Stimulated activated CD8-positive, alpha-beta memory T cell treated with anti-CD3 and anti-CD28 coated beads, Interleukin-12 subunit alpha, Interleukin-12 subunit beta, amount 100 ng/mL, for 24 hours (primary cell): ENCODE results near the gene PNPLA2.

ENCODE experiments used
- DNase-seq: peaks from one replicate; pipeline ENCODE4 v3.0.0-alpha.2; 2020; ENCODE audit errors: extremely low read depth

Gene PNPLA2

GRCh38 chr11:798093-798713, 20.5 kb upstream of the PNPLA2 start, which contains the start of gene SLC25A22:
Gene SLC25A22 (minus strand): TSS chr11:798281. CDS start chr11:795006, 3,275 bp downstream.
- DNase-seq = no peak

DNA sequence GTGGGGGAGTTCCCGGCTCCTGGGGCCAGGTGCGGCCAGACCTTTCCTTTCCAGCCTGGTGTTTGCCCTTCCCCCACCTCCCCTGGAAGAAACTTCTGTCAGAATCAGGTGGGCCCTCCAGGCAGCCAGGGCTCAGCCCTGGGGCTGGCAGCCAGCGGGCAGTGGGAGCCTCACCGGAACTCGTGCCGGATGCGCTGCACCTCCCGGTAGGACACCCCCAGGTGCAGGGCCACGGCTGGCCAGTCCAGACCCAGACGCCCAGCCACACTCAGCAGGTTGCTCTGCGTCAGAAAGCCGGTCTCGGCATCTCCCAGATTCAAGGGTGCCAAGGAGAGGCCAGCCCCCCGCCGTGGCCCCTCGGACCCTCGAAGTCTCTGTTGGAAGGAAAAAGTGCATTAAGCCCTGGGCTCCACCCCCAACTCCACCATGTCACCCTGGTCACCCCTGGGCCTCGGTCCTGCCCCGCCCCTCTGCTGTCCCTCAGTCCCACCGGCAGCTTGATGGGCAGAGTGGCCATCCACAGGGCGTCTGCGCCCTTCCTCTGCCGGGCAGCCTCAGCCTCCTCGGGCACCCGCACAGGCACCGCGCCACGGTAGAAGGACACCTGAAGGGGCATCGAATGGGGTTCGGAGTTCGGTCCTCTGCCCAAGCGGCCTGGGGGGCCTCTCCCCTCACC, 18.9 kb upstream of the PNPLA2 start:
- no peak for DNase-seq

- DNase-seq = no peak
Observed at GRCh38 chr11:800473-800872, 18.2 kb upstream of the PNPLA2 start.

GRCh38 chr11:801097-801780, 17.5 kb upstream of the PNPLA2 start:
- no peak for DNase-seq

- DNase-seq = no peak
Observed at GRCh38 chr11:802018-802617, 16.6 kb upstream of the PNPLA2 start.

DNA sequence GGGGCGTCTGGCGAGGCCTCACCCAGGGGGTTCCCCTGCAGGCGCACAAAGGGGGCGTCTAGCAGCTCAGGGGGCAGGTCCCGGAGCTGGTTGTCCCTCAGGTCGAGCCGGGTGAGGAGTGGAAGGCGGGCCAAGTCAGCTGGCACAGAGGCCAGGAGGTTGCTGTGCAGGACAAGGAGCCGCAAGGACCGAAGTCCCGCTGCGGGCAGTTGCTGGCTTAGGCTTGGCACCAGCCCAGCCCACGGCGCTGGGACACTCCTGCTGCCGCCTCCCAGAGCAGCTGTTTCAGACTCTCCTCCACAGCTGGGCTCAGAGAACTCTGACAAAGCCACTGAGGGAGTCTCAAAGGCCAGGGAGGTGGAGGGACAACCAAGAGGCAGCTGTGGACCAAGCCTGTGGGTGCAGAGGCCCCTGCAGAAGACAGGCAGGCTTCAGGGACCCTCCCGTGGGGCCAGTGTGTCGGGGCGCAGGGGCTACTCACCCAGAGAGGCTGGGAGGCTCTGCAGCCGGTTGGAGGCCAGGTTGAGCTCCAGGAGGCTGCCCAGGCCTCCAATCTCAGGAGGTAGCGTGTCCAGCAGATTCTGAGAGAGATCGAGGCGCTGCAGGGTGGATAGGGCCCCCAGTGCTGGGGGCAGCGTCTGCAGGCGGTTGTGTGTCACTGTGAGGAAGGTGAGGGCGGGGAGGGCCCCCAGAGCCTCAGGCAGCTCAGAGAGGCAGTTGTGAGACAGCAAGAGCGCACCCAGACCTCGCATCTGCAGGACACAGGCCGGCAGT, 15.8 kb upstream of the PNPLA2 start:
- no peak for DNase-seq

- DNase-seq = no peak
Observed at GRCh38 chr11:803467-803742, 15.3 kb upstream of the PNPLA2 start.

DNA sequence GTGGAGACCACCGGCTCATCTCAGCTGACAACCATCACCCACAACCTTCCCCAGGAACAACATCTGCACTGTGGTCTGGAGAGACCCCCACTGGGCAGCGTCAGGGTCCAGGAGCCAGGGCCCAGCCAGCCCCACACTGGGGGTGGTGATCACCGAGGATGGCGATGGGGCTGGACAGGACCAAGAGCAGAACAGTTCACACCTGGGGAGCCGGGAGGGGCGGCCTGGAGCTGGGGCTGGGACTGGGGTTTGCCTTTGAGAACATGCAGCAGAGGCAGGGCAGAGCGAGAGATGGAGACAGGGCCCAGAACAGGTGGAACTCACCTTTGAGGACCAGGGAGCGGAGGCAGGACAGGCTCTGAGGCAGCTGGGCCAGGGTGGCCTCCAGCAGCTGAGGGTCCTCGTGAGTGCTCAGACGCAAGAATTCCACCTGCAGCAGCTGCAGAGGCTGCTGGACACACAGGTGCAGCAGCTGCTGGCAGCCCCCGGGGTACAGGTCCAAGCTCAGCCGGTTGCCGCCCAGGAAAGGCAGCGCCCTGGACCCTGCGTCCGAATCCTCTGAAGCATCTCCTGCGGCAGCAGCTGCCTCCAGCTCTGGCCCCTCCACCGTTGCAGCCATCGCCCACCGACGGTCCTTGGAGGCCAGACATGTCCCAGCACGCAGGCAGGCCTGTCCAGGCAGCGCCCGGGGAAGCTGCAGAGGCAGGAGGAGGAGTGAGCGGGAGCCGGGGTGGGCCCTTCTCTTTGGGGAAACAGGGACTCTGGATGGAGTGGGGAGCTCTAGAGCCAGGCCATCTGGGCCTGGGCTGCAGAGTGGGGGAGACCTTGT, 14.7 kb upstream of the PNPLA2 start:
- no peak for DNase-seq

GRCh38 chr11:804599-804964, 14.1 kb upstream of the PNPLA2 start:
- DNase-seq = no peak

GRCh38 chr11:808427-809286, 10.1 kb upstream of the PNPLA2 start:
- no peak for DNase-seq

DNA sequence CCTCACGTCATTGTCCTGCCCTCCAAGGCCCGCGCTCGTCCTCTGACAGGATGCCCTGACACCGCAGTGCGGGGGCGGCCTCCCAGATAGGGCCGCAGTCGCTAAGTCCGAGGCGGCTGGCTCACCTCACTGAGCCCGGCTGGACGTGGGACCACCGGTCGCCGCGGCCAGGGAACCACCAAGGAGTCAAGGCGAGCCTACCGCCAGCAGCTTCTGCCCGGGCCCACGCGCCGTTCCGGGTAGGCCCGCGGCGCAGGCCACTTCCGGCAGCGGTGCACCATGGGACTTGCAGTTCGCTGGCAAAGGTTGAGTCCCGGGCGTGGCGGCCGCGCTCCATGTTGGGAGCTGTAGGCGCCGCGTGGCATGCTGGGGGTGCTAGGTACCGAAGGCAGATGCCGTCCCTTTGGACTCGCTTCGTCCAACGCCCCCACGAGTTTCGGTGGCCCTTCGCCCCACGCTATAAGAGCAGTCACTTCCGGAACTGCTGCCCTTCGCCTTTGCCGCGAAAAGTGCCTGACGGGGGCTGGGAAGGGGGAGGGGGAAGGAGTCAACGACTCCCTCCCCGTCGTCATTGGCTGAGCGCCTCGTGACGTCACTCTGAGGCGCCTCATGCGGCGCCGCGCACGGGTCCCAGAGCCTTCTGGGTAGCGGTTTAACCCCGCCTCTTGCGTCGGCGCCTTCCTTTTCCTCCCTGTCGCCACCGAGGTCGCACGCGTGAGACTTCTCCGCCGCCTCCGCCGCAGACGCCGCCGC, 9.3 kb upstream of the PNPLA2 start, which contains the start of gene RPLP2:
Gene RPLP2 (plus strand): TSS at position 681 of the 753 bp plus-strand sequence. CDS start 268 bp downstream, outside the sequence.
- DNase-seq = peak; percentile 95

GRCh38 chr11:810040-810567, 8.6 kb upstream of the PNPLA2 start:
- no peak for DNase-seq

DNA sequence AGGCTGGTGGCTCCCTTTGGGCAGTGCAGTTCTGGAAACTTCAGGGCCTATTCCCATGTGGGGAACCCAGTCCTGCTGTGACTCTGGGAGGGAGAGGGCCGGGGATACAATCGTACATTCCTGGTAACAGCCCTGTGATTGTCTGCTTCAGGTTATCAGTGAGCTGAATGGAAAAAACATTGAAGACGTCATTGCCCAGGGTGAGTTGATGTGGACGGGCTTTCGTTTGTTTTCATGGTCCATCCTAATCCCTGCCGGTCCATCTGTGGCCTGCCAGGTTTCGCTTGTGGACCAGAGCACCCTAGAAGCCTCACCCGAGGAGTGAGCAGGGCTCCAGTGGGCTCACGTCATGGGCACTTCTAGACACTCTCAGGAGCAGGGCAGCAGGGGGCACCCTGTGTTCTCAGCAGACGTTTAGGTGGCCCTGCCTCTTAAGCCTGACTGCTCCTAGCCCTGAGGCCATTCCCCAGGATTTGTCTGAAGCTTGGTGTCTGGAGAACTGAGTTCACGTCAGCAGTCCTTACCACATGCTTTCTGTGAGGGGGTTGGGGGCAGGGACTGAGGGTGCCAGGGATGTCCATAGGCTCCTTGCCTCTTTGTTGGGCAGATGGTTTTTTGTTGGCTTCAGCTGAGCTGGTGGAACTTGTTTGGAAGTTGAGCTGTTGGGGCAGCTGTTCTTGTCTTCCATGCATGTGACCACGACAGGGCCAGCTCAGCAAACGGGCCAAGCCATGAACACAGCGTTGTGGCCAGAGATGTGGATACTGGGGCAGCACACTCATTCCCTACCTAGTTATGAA, 7.1 kb upstream of the PNPLA2 start:
- no peak for DNase-seq

DNA sequence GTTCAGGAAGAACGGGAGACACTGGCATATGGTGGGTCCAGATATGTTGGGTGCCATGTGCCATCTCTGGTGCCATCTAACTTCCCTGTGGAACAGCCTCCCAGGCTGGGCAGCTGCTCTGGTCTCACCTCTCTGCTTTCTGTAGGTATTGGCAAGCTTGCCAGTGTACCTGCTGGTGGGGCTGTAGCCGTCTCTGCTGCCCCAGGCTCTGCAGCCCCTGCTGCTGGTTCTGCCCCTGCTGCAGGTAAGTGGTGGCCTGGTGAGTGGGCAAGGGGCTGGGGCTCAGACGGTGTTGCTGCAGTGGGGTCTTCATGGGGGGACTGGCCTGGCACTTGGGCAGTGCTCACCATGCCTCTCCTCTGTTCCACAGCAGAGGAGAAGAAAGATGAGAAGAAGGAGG, 6.3 kb upstream of the PNPLA2 start:
- DNase-seq = no peak

- DNase-seq = no peak
Observed at GRCh38 chr11:813072-813455, 5.7 kb upstream of the PNPLA2 start.

GRCh38 chr11:813456-814096, 5.1 kb upstream of the PNPLA2 start:
- DNase-seq = no peak

- DNase-seq = no peak
Observed at GRCh38 chr11:815675-816432, 2.9 kb upstream of the PNPLA2 start.
